OCI-LY3 (cell line): ENCODE results near the gene PLD1.

Source experiments
- H2AFZ ChIP-seq: fragments of 200-600, 300-600 bp; shearing (Covaris generic); 2 replicates; pipeline ENCODE4 v1.6.0; 2014; ENCODE audit warnings: antibody characterized with exemption, low read depth, low read length
- H3K27ac ChIP-seq: fragments of 200-600, 300-600 bp; sonication (generic); 2 replicates; pipeline ENCODE4 v1.5.1; 2014; ENCODE audit warnings: mild to moderate bottlenecking, low read length, moderate library complexity, mixed read lengths
- H3K27me3 ChIP-seq: fragments of 200-600, 300-600 bp; sonication (generic); 2 replicates; pipeline ENCODE4 v1.6.1; 2014; ENCODE audit warnings: low read depth, low read length, mixed read lengths
- H3K36me3 ChIP-seq: fragments of 200-600, 300-600 bp; sonication (generic); replicated peaks from 2 replicates; pipeline ENCODE3; 2014; ENCODE audit warnings: low read depth, low read length, mixed read lengths
- H3K4me1 ChIP-seq: fragments of 300-600, 200-600 bp; sonication (generic); 2 replicates; pipeline ENCODE4 v1.6.1; 2014; ENCODE audit warnings: low read length, mixed read lengths
- H3K4me2 ChIP-seq: fragments of 200-600, 300-600 bp; sonication (generic); 2 replicates; pipeline ENCODE4 v1.6.1; 2014; ENCODE audit warnings: low read length, mixed read lengths
- H3K4me3 ChIP-seq: fragments of 300-600, 200-600 bp; sonication (generic); 2 replicates; pipeline ENCODE4 v1.5.1; 2014; ENCODE audit warnings: antibody characterized with exemption, mild to moderate bottlenecking, low read length, moderate library complexity
- H3K79me2 ChIP-seq: fragments of 300-600, 200-600 bp; shearing (Covaris generic); 2 replicates; pipeline ENCODE4 v1.6.1; 2014; ENCODE audit warnings: mild to moderate bottlenecking, low read length, mixed read lengths
- H3K9ac ChIP-seq: fragments of 300-600, 200-600 bp; shearing (Covaris generic); 2 replicates; pipeline ENCODE4 v1.6.0; 2014; ENCODE audit warnings: mild to moderate bottlenecking, low read length, moderate library complexity
- H3K9me3 ChIP-seq: fragments of 200-600, 300-600 bp; shearing (Covaris generic); 2 replicates; pipeline ENCODE4 v1.6.1; 2014; ENCODE audit warnings: low read length, mixed read lengths; ENCODE audit not compliant: insufficient read depth
- H4K20me1 ChIP-seq: fragments of 200-600, 300-600 bp; sonication (generic); 2 replicates; pipeline ENCODE4 v1.6.1; 2016; ENCODE audit warnings: low read length, mixed read lengths; ENCODE audit not compliant: insufficient read depth
- EZH2phosphoT487 ChIP-seq: fragments of 200-600 bp; shearing (Covaris generic); IDR thresholded peaks from 2 replicates; pipeline ENCODE4 v1.6.1; 2018; ENCODE audit warnings: antibody characterized with exemption, mixed run types, low read depth
- TF ChIP-seq, protein P1 (sequence below): fragments of 200-600, 300-600 bp; sonication (generic); IDR thresholded peaks from 2 replicates; pipeline ENCODE4 v1.5.1; 2014; ENCODE audit warnings: antibody characterized with exemption, low read length, low read depth

Gene PLD1

DNA sequence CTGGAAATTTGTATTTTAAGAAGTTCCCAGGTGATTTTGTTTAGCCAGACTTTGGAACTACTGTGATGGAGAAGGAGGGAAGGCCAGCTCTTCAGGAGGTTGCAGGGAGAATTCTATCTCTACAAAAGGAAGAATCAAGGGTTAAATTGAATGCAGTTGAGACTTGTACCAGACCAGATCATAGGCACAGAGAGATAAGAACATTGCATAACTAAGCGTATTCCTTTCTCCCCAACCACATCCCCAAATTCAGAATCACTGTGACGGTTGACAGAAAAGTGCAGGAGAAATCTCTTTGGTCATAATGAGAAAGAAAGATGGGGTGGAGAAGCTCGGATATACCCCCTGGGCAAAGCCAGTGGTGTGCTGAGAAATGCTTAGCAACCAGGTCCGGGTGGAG is 7.2 kb downstream of the PLD1 start:
- Histone ChIP-seq H3K79me2 (no peaks in the 10 kb centered on the region), H3K9ac (no peak overlapping the region), H3K27me3 (no peaks in the 10 kb centered on the region), H3K36me3 (no peaks in the 10 kb centered on the region), H3K4me2 (no peak overlapping the region), H3K4me3 (no peak overlapping the region), H3K27ac (no peak overlapping the region), H3K9me3 (no peaks in the 10 kb centered on the region), H3K4me1 (no peaks in the 10 kb centered on the region), H4K20me1 (no peaks in the 10 kb centered on the region), H2AFZ (no peak overlapping the region)
- TF ChIP-seq EZH2phosphoT487 = no peak
- TF ChIP-seq, protein P1, sequence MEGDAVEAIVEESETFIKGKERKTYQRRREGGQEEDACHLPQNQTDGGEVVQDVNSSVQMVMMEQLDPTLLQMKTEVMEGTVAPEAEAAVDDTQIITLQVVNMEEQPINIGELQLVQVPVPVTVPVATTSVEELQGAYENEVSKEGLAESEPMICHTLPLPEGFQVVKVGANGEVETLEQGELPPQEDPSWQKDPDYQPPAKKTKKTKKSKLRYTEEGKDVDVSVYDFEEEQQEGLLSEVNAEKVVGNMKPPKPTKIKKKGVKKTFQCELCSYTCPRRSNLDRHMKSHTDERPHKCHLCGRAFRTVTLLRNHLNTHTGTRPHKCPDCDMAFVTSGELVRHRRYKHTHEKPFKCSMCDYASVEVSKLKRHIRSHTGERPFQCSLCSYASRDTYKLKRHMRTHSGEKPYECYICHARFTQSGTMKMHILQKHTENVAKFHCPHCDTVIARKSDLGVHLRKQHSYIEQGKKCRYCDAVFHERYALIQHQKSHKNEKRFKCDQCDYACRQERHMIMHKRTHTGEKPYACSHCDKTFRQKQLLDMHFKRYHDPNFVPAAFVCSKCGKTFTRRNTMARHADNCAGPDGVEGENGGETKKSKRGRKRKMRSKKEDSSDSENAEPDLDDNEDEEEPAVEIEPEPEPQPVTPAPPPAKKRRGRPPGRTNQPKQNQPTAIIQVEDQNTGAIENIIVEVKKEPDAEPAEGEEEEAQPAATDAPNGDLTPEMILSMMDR = no peak

DNA sequence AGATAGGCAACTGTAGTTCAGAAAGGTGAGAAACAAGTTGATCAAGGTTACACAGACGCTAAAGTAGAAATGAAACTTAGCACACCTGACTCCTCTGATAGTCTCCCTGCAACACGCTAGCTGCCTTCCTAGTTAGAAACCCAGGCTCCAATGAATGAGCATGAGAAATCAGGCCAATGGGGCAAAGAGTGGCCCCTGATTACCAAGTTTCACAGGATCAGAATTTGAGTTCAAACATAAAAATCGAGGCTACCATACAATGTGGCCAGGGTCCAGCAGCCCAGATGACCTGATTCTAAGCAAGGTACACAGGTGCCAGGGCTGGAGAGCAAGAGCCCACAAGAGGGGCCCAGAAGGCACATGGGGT is 7.7 kb downstream of the PLD1 start:
- Histone ChIP-seq H3K4me3 (no peak overlapping the region), H3K4me1 (no peaks in the 10 kb centered on the region), H3K9ac (no peak overlapping the region), H2AFZ (no peak overlapping the region), H4K20me1 (no peaks in the 10 kb centered on the region), H3K36me3 (no peaks in the 10 kb centered on the region), H3K27me3 (no peaks in the 10 kb centered on the region), H3K4me2 (no peak overlapping the region), H3K27ac (no peak overlapping the region), H3K9me3 (no peaks in the 10 kb centered on the region), H3K79me2 (no peaks in the 10 kb centered on the region)
- TF ChIP-seq, protein P1 = no peak
- TF ChIP-seq EZH2phosphoT487 = no peak

DNA sequence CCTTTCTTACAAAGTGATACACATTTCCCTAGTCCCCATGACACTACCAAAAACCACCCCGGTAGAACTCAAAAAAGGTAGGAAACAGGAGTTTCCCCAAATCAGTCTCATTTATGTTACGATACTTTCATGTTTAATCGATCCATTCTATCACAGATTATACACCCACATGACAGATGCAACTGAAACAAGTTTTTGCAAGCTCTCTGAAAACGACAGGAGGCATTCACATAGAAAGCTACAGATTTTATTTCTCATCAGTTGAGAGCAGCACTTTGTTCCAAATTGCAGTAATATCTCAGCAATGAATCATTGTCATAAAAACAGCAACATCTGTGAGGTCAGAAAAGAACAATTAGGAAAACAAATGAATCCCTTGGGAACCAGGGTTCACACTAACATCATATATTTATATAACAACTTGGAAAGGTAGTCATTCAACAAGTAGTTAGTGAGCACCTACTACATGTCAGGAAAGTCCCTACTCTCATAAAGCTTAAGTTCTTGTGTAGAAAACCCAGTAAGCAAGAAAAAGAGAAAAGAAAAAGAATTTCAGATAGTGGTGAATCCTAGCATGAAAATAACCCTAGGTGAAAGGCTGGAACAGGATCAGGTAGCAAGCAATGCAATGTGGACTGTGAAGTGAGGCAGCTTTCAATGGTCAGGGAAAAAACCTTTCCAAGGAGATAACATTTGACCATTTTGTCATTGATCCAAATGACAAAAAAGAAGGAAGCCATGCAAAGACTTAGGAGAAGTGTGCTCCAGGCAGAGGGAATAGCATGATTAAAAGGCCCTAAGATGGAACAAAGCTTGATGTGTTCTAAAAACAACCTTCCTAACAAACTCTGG is 8.3 kb downstream of the PLD1 start:
- H3K9me3 ChIP-seq = no peaks in the 10 kb centered on the region
- H3K4me2 ChIP-seq = no peak overlapping the region
- no peaks in the 10 kb centered on the region for H3K27me3 ChIP-seq
- no peak overlapping the region for H3K4me3 ChIP-seq
- no peaks in the 10 kb centered on the region for H3K79me2 ChIP-seq
- no peaks in the 10 kb centered on the region for H3K4me1 ChIP-seq
- no peak overlapping the region for H3K9ac ChIP-seq
- TF ChIP-seq, protein P1 = no peak
- no peak for TF ChIP-seq EZH2phosphoT487
- H3K36me3 ChIP-seq = no peaks in the 10 kb centered on the region
- no peak overlapping the region for H3K27ac ChIP-seq
- no peak overlapping the region for H2AFZ ChIP-seq
- H4K20me1 ChIP-seq = no peaks in the 10 kb centered on the region

DNA sequence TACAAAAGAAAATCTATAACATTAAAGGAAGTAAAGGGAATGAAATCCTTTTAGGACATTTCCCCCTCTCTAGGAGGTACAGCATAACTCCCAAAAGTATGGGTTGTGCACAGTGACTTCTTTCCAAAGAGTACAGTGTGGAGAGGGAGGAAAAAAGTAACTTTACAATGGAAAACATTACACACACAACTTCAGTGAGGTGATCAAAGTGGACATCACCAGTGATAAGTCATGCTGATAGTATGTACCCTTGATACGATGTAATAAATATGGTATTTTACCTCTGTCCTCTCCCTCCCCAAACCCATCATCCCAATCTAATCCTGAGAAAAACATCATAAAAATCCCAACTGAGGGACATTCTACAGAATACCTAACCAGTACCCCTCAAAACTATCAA is 10.8 kb downstream of the PLD1 start:
- H3K79me2 ChIP-seq = no peaks in the 10 kb centered on the region
- TF ChIP-seq EZH2phosphoT487 = no peak
- TF ChIP-seq, protein P1 = no peak

More for the DNA sequence above, 10.8 kb downstream of the PLD1 start:
- Histone ChIP-seq H3K4me3 (no peak overlapping the region), H3K27me3 (no peaks in the 10 kb centered on the region), H4K20me1 (no peaks in the 10 kb centered on the region), H3K36me3 (no peaks in the 10 kb centered on the region), H3K9me3 (no peaks in the 10 kb centered on the region), H3K27ac (no peak overlapping the region), H3K9ac (no peak overlapping the region), H3K4me2 (no peak overlapping the region), H2AFZ (no peak overlapping the region), H3K4me1 (no peaks in the 10 kb centered on the region)
